Nephron (organoid): ENCODE data around the gene ZNF579.

Source experiments
- H3K27ac Mint-ChIP-seq, 3 experiments: 2 replicates each; pipeline ENCODE4 v1.8.0; 2020; ENCODE audit warnings: mixed read lengths in 3 of 3, mild to moderate bottlenecking in 2 of 3, moderate library complexity in 1 of 3
- H3K27me3 Mint-ChIP-seq: 2 replicates; pipeline ENCODE4 v1.8.0; 2021; ENCODE audit warnings: low read depth, mild to moderate bottlenecking, moderate library complexity, mixed read lengths
- H3K36me3 Mint-ChIP-seq: 2 replicates; pipeline ENCODE4 v1.8.0; 2020; ENCODE audit warnings: low read depth, mixed read lengths
- H3K4me1 Mint-ChIP-seq: 2 replicates; pipeline ENCODE4 v1.8.0; 2020; ENCODE audit warnings: mixed read lengths
- H3K4me3 Mint-ChIP-seq, 3 experiments: 2 replicates each; pipeline ENCODE4 v1.8.0; 2020; ENCODE audit warnings: mild to moderate bottlenecking in 3 of 3, mixed read lengths in 3 of 3, moderate library complexity in 2 of 3
- H3K9me3 Mint-ChIP-seq: 2 replicates; pipeline ENCODE4 v1.8.0; 2020; ENCODE audit warnings: mixed read lengths
- CTCF ChIP-seq, 3 experiments: fragments of 200-600 bp; sonication (generic); IDR thresholded peaks; one replicate each; pipeline ENCODE4 v1.5.0; 2021; ENCODE audit warnings: antibody characterized with exemption in 3 of 3; ENCODE audit not compliant: unreplicated experiment in 3 of 3

ZNF579 gene

DNA sequence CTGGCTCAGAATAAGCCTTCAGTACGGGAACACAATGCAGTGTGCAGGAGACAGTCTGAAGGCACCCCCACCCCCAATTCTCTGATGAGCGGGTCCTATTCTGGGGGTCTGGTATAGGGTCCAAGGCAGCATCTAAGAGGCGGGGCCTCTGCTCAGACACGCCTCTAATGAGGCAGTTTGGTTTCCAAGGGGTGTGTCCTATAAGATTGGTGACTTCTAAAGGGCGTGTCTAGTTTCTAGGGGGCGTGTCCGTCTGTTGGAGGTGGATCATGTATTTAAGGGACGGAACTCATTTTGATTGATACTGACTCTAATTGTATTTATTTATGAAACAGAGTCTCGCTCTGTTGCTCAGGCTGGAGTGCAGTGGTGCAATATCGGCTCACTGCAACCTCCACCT lies 10.0 kb upstream of the ZNF579 start:
- peaks cover 25% of the 10 kb centered on the region for H3K36me3 Mint-ChIP-seq
- no peak for TF ChIP-seq CTCF (IDR thresholded peaks at IDR 0.05; ENCODE audit: unreplicated experiment in 3 of 3)
- no peaks in the 10 kb centered on the region for H3K9me3 Mint-ChIP-seq
- H3K27ac Mint-ChIP-seq = no peak overlapping the region
- peaks cover 6% of the 10 kb centered on the region for H3K27me3 Mint-ChIP-seq
- no peak overlapping the region for H3K4me3 Mint-ChIP-seq
- peaks cover 22% of the 10 kb centered on the region for H3K4me1 Mint-ChIP-seq

GRCh38 chr19:55590109-55590508 lies 9.5 kb upstream of the ZNF579 start:
- Mint-ChIP-seq H3K27ac (peak overlapping the region in 2 of 3 experiments; percentile 13 to 21), H3K36me3 (peaks cover 20% of the 10 kb centered on the region), H3K4me1 (peaks cover 25% of the 10 kb centered on the region), H3K9me3 (no peaks in the 10 kb centered on the region), H3K4me3 (no peak overlapping the region), H3K27me3 (peaks cover 6% of the 10 kb centered on the region)
- TF ChIP-seq CTCF (IDR thresholded peaks at IDR 0.05; ENCODE audit: unreplicated experiment in 3 of 3) = no peak

- H3K9me3 Mint-ChIP-seq = no peaks in the 10 kb centered on the region
- H3K36me3 Mint-ChIP-seq = peaks cover 11% of the 10 kb centered on the region
- H3K27me3 Mint-ChIP-seq = peaks cover 6% of the 10 kb centered on the region
- H3K4me3 Mint-ChIP-seq = peak overlapping the region in 2 of 3 experiments; percentile 17 to 45
- peak overlapping the region in 2 of 3 experiments; percentile 53 to 68 for H3K27ac Mint-ChIP-seq
- TF ChIP-seq CTCF (IDR thresholded peaks at IDR 0.05; ENCODE audit: unreplicated experiment in 3 of 3) = no peak
- peaks cover 31% of the 10 kb centered on the region for H3K4me1 Mint-ChIP-seq
Observed at GRCh38 chr19:55588738-55589137, 8.1 kb upstream of the ZNF579 start.

- peaks cover 33% of the 10 kb centered on the region for H3K4me1 Mint-ChIP-seq
- TF ChIP-seq CTCF (IDR thresholded peaks at IDR 0.05; ENCODE audit: unreplicated experiment in 3 of 3) = no peak
- H3K27me3 Mint-ChIP-seq = peaks cover 6% of the 10 kb centered on the region
- H3K9me3 Mint-ChIP-seq = no peaks in the 10 kb centered on the region
- H3K36me3 Mint-ChIP-seq = peaks cover 7% of the 10 kb centered on the region
- H3K27ac Mint-ChIP-seq = peak overlapping the region; percentile 97 to 100 (median 99)
- H3K4me3 Mint-ChIP-seq = peak overlapping the region; percentile 77 to 84 (median 80)
Observed at GRCh38 chr19:55586976-55587668, 6.5 kb upstream of the ZNF579 start.

DNA sequence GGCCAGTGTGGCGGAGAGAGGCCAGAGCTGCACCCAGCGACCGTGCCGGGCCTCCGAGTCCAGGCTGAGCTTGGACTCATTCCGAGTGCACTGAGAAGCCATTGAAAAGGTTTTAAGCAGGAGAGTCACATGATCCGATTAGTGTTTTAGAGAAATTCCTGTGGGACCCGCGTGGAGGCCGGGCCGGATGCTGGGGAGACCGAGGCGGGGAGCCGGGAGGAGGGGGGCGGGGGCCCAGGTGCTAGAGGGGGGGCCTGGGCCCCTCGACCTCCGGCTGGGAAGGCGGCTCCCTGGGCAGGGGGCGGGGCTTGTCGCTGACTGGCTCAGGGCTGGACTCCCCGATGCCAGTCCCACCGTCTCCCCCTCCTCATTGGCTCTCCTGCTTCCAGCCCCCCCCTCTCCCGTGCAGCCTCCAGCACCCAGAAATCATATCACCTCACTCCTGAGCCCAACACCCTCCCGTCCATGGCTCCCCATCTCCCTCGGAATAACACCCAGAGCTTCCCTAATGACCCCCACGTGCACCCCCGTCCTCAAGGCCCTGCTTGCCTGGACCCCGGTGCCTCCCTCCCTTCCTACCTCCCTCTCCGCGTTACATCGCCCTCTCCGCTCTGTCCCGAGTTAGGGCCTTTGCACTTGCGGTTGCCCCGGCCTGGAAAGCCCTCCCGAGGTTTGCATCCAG lies 5.2 kb upstream of the ZNF579 start:
- no peak for TF ChIP-seq CTCF (IDR thresholded peaks at IDR 0.05; ENCODE audit: unreplicated experiment in 3 of 3)
- Mint-ChIP-seq H3K27me3 (peaks cover 6% of the 10 kb centered on the region), H3K4me1 (peaks cover 45% of the 10 kb centered on the region), H3K9me3 (no peaks in the 10 kb centered on the region), H3K4me3 (peak overlapping the region; percentile 77 to 84 (median 80)), H3K36me3 (no peaks in the 10 kb centered on the region), H3K27ac (peak overlapping the region; percentile 97 to 100 (median 99))
